Measurements from ENCODE around the gene PTPN14. TPM values are rescaled to one million over a fixed set of nuclear protein-coding genes. Genes with fewer than 3 reads are reported as not detected.
A peak's percentile ranks its signal among the peaks of the same experiment; 100 is the strongest.

The PTPN14 gene
- total RNA-seq, 1 donor from 2014 or later = 88.5 TPM

DNA sequence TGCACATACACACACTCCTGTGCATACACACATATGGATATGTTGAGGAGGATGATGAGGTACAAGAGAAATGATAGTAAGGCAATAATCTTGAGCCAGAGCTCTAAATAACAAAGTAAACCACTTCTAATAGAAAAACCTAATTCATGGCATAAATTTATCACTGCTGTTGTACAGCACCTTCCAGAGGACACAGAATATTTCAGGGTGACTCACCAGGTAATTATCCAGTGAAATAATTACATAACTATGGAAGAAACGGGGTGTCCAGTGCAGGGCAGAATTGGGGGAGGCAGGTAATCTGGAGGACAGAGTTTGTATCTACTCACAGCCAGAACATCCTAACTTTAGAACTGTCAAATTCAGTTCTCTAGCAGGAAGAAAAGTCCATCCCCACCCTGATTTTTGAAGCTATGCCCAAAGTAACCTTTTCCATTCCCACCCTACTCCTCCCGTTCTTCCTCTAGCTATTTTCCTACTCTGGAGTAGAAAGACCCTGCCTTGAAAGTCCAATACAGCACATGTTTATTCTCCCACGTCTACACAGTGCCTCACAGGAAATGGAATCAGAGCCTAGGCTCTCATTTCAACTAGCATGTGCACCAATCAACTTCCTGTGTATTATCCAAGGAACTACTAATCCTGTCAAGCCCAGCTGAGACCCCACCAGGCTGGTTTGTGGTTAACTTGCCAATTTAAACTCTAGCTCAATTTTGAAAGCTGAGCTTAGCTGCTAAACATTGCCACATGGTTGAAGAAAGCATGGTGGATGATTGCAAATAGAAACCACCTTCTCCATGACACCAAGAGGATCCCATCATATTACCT is 96.6 kb downstream of the PTPN14 start:
- DNase-seq (ENCODE audit: low spot score) = no peak

DNA sequence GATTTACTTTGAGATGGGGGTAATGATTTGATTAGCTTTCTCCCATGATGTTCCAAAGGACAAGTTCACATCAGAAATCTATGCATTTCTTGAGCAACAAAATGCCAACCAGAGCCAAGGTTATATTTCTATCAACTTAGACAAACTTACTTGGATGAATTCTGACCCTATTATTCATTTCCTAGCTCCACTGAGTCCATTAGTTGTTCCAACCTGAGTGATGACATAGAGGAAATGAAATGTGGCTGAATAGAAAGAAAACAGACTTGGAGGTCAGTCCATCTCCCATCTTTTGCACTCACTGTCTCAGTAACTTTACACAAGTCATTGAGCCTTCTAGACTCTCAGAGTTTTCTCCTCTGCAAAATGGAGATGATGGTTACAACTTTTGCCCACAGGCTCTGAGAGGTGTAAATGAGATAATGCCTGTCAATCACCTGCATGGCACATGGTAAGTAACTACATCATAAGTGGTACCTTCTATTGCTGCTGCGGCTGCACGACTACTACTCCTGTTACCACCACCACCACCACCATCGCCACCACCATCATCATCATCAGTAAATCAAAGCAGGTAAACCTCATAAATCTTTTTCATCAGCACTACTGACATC is 98.2 kb downstream of the PTPN14 start:
- no peak for DNase-seq (ENCODE audit: low spot score)

DNA sequence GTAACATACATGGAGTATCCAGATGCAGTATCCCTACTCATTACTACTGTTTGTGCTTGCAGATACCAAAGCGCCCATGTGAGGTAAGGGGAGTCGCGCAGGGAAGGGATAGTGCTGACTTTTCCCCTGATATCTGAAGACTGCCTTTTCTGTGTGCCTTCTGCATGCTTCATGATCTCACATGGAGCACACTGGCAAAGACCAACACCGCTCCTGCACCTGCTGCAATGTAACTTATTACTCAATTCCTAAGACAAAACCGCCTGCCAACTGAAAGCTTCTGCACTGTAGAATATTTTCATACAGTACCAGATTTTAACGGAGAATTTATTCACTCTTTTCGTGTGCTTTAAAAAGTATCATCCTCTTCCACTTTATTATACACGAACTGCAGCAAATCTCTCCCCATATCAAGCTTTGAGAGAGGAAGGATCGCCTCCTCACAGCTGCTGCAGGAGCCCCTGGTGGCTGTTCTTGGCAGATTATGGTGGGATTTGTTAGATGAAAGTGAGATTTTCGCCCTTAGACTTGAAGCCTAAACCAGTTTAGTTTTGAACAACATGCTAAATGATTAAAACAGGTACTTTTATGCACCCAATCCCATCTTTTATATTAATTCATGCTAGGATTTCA is 99.1 kb downstream of the PTPN14 start:
- DNase-seq (ENCODE audit: low spot score) = no peak

DNA sequence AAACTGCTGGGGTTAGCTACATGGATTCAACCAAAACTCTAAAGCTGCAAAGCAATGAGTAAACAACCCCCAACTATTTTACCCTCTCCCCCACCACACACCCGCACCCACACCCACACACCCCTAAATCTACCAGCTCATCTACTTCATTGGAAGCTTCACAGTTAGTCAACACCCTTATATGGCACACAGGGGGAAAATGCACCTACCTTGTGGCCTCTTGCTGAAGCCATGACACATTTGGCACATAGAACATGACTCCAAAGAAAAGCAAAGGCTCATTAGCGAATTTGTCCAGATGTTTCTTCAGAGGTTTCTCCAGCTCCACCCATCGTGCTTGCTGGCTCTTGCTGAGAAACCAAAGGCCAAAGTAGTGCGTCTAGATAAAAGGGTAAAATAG is 99.8 kb downstream of the PTPN14 start:
- DNase-seq (ENCODE audit: low spot score) = no peak

DNA sequence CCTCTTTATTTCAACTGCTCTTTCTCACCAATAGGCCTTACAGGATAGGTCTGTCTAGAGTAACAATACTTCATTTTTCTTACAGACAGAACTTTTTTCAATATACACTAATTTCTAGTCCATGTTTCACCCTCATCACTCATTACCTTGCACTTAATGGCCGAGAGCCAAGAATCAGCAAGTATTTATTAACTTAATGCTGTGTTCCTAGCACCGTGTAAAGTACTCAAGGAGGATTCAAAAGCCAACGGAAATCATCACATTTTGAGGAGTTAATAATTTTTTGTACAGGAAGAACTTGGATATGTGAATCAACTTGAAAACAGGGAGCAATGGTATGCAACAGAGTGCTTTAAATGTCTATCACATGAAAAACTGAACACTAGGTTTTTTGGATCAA is 102.0 kb downstream of the PTPN14 start:
- DNase-seq (ENCODE audit: low spot score) = no peak

DNA sequence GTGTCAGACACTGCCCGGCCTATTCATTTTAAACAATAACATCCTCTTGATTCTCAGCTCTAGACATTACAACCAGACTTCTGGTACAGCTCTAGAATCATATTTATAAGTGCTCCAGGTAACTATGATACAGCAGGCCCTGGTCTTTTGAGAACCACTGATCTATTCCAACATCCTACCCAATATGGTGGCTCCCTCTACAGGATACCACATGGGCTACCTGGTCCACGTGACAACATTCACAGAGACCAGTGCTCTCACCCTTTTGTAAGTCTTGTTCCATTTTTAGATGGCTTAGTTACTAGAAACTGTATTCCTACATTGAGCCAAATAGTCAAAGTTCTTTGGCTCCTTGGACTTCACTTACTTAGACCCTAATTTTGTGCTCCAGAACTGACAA is 102.9 kb downstream of the PTPN14 start:
- no peak for DNase-seq (ENCODE audit: low spot score)

DNA sequence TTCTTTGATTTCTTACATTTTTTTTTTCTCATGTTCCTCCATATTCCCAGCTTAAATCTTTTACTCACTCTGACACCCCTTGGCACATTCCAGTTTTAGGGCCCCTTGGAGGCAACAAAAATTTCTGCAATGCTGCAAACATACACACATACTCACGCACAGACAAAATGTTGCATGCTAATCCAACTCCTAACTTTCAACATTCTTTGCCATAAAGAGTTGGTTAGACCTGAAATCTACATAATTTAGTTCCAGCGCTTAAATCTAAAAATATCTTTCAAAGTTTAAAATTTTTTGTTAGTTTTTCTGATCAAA is 103.9 kb downstream of the PTPN14 start:
- no peak for DNase-seq (ENCODE audit: low spot score)

DNA sequence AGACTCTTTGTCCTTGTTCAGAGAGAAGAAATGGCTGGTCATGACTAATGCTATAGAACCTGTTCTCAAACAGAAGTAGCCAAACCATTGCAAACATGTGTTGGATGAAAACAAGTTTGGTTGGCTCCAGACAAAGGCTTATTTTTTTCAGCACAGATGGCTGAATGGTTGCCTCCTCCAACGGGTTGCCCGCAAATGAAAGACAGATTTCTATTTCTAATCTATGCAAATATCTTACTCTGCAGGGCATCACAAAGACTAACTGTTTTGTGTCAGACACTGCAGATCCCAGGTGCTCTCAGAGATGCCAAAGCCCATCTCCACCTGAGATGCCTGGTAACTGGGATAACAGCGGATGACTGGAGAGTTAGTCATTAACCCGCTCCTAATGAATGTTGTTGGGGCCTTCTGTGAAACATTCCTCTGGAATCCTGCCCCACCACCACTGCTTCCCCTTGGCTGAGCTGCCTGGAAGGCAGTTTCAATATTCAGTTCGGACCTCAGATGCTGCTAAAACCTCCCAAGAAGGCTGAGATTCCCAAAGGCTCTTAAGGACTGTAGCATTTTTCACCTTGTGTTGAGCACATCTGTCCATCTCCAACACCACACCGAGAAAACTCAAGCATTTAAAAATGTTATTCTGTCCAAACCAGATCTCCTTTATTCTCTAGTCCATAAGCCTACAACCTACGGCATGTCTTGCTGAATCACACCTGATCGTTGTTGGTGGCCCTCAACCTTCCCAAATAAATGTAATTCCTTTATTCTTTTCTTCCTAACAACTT is 104.4 kb downstream of the PTPN14 start:
- DNase-seq (ENCODE audit: low spot score) = no peak

DNA sequence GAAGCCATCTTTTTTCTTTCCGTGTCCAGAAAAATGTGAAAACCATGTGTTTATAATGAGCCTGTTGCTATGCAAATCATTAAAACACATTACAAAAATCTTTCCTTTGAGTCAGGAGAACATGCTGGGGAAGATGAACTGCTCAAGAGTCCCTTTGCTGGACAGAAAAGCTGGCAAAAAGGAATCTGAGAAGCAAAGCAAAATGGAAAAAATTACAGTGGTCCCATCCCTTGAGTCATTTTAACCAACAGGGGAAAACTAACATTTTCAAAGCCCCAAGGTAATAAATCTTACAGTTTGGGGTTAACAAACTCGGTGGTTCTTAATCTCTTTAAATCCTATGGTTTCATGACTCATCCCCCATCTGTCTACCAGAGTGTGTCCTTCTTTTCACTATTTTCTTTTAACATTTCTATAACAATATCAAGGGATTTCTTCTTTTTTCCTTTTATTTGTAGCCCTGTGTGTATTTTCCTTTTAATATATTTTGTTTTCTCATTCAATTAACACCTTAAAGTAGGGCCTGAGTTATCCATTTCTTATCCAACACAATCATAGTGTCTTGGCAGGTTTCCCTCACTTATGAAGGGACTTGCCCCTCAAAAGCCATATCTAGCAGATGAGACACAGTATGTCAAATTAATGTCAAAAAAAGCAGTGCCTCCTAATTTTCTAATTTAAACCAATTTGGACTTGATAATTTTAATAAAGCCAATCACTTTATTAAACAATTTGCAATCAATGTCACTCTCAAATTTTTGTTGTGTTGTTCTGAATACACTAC is 105.4 kb downstream of the PTPN14 start:
- DNase-seq (ENCODE audit: low spot score) = no peak

DNA sequence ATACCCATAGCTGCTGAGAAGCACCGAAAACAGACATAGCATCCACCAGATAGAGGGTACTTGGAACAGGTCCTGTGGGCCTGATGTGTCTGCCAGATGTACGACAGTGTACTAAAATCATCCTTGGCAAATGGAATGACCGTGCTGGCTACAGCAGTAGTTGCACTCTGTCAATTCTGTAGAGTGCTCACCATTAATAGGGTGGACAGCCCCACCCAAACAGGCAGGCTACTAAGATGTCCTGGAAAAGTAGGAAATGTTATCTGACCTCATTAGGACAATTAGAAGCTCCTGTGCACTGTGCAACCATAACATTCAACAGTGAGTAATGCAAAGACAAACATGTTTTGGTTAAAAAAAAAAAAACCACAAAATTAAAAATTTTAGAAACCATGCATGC is 106.2 kb downstream of the PTPN14 start:
- no peak for DNase-seq (ENCODE audit: low spot score)

DNA sequence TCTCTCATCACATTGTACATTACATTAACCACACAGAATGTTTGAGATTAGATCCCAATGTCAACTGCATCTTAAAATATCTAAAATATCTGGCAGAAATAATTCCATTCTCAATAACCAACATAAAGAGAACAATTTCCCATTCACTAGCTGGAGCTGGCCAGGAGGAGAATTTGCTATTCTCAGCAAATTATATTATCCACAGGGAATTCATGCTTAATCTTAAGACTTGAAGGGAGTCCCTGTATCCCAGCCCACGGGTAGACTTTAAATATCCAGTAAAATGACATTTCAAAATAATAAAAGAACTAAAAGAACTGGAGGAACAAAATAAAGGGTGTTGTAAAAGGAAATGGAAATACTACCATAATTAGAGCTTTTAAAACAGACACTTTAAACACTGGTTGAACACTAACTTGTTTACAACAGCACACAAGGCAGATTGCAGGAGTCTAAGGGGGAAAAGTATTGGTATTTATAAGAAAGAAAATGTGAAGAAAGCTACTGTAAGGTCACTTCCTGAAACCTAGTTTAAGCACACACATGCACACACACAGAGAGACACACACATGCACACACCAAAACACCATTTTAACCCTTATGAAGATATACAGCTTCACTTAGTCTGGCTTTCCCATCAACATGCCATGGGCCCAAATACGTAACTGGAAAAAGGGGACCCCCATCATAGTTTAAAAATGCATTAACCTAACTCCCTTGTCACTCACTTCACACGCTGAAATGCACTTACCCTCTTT is 107.0 kb downstream of the PTPN14 start:
- no peak for DNase-seq (ENCODE audit: low spot score)

DNA sequence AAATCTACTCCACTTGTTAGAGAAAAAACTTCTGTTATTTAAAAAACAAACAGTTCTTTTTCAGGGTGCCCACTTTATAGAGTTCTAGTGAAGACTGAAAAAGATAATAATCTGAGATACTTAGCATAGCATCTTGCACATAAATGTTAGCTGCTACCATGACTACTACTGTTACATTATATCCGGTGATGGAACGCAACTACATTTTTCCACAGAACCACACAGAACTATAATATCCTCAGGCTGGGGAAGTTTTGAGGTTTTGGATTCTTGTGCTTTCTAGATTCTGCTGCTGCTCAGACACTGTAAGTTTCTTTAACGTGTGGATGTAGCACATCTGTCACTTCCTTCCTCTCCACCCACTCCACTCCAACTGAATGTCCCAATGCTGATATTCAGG is 110.3 kb downstream of the PTPN14 start:
- DNase-seq (ENCODE audit: low spot score) = no peak

DNA sequence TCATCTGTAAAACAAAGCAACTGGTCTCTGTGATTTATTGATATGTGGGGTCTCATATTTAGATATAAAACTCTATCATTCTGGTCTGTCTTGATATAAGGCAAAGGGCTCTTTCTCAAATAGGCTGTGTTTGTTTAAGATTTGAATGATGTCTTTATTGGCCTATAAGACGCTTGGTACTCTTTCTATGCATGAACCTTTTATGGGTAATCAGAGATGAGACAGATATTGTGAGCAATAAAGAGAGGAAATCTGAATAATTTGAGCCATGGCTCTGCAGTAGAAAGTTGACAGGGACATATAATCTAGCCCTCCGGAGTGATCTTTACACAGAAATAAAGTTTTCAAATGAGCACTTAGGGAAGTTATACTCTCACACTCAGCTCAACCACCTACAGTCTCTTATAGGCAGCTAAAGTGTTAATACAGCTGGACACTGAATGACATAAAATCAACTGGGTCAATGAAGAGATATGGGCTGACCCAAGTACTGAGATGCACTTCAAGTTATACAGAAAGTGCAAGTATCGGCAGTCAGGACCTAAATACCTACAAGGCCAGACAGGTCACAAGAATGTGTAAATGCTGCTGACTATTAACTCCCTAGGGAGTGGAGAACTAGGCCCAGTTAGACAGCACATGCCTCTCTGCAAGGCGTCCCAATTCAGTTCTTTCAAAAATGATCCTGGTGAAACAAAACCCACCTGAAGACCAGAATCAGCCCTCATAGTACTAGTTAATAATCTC is 111.0 kb downstream of the PTPN14 start:
- DNase-seq (ENCODE audit: low spot score) = no peak

DNA sequence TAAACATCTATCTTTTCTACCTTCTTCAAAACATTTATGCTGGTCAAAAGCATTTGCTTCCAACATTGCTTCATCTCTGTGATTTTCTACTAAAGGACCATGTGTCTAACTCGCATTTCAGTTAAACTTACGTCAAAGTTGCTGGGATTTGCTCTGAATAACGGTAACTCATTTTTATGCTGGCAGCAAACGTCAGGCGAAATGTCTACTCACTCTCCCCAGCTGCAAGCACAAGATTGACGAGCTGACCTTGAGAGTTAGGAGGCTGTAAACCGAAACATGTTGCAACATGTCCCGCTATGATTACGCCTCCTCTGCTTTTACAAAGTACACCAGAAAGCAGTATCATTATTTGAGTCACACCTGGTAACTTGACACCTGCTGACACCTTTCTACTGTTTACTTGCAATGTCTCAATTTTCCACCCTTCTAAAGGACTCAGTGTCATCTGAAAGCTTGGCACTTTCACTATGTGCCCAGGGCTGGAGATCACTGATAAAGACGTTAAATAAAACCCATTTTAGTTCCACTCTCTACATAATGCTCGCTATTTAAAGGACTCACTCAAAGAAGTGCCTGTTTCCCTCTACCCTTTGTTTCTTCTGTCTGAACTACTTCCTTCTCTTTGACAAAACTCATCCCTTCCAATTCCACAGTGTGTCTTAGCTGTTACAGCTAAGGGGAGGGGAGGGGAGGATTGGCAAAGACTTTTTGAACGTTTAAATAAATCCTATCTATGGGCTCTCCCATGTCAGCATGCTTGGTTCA is 111.9 kb downstream of the PTPN14 start:
- DNase-seq (ENCODE audit: low spot score) = peak; percentile 58

DNA sequence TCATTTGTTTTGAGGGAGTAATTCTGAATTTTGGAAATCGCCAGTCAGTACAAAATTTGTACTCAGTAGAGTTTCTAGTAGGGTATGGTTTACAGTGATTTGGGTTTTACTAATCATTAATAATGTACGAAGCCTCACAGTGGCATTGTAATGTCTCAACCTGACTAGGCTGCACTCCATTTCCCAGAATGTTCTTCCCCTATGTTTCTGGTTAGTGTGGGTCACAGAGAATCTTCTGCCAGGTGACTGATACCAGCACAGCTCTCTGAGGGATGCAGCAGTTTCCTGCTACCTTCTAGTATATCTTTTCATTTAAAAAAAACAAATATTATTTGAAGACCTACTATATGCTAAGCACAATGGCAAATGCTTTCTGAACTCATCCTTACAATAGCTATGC is 112.9 kb downstream of the PTPN14 start:
- no peak for DNase-seq (ENCODE audit: low spot score)

DNA sequence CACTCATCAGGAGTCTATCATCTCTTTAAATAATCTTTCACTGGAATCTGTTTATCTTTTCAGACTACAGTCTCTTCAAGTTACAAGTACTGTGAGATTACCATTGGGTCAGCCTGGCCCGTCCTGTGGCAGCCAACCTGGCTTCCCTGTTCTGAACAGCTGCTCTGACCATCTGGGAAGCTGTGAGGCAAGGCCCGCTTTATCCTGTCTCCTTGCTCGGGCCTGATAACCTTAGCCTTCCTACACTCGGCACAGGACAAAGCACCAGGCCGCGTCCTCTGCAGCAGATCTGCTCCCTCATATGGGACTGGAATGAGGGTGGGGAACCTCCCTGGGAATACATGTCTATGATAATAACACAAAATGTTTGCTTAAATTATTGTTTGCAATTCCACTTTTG is 113.3 kb downstream of the PTPN14 start:
- DNase-seq (ENCODE audit: low spot score) = no peak

DNA sequence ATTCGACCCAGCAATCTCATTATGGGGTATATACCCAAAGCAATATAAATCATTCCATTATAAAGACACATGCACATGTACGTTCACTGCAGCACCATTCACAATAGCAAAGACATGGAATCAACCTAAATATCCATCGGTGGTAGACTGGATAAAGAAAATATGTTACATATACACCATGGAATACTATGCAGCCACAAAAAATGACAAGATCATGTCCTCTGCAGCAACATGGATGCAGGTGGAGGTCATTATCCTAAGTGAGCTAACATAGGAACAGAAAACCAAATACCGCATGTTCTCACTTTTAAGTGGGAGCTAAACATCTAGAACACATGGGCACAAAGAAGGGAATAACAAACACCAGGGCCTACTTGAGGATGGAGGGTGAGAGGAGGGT is 115.5 kb downstream of the PTPN14 start:
- no peak for DNase-seq (ENCODE audit: low spot score)

DNA sequence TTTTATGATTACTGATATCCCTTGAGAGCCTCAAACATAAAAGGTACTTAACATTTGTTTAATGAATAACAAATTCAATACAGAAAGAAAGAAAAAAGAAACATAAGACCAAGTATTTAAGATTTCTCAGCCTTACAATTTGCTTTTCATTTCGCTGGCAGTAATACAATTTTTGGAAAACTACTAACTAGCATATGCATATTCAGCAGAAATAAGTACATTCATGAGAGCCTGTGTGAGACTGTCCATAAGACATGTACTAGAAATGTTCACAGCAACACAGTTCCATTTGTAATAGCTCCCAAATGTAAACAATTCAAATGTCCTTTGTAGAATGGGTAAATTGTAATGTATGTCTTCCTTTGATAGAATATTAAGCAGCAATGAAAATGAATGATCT is 119.2 kb downstream of the PTPN14 start:
- no peak for DNase-seq (ENCODE audit: low spot score)

DNA sequence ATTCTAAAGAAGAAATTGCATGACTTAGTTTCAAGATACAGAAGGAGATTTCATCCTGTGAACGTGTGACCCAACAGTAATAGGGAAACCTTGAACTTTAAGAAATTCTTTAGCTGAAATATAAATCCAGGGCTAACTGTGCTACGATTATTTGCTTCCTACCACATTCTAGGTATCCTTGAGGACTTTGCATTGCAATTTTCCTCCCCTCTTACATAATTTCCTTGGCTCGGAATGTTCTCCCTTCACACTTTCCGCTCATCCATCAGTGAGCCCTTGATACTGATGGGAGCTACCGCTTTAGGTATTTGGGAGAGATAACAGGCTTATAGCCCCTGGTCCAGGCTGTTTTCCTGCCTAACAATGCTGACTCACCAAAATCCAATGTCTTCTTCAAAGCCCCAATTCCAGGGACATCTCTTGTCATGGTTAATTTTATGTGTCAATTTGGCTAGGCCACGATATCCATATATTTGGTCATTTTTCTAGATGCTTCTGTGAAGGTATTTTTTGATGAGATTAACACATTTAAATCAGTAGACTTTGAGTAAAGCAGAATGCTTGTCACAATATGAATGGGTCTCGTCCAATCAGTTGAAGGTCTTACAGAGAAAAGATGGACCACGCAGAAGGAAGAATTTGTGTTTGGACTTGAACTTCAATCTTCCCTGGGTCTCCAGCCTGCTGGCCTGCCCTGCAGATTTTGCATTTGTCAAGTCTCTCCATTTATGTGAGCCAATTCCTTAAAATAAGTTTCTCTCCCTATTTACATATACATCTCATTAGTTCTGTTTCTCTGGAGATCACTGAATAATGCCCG is 121.2 kb downstream of the PTPN14 start:
- DNase-seq (ENCODE audit: low spot score) = no peak

Measured in ureter (tissue), 1 donor.